Measurements from ENCODE around the gene OSER1. TPM values are rescaled to one million over a fixed set of nuclear protein-coding genes. Genes with fewer than 3 reads are reported as not detected.

Gene OSER1
- polyA plus RNA-seq, 6 donors from 2014 or later = 101 to 163 (median 112) TPM

- no peak for ATAC-seq (ENCODE audit: low read depth in 2 of 2)
- DNase-seq = no peak
- H3K9me3 Mint-ChIP-seq = peaks cover 0 to 15% (median 3%) of the 10 kb centered on the region in 7 donors
- H3K4me3 Mint-ChIP-seq = no peak overlapping the region
- H3K27me3 Mint-ChIP-seq = peaks cover 15 to 51% (median 42%) of the 10 kb centered on the region in 3 donors
- peaks cover 0 to 13% of the 10 kb centered on the region in 2 donors for H3K36me3 Mint-ChIP-seq
- H3K27ac Mint-ChIP-seq = no peak overlapping the region
- H3K4me1 Mint-ChIP-seq = no peaks in the 10 kb centered on the region
Observed at GRCh38 chr20:44154521-44155001, 56.0 kb downstream of the OSER1 start.

- DNase-seq = no peak
- peaks cover 0 to 4% of the 10 kb centered on the region in 2 donors for H3K36me3 Mint-ChIP-seq
- no peak overlapping the region for H3K27ac Mint-ChIP-seq
- H3K9me3 Mint-ChIP-seq = peaks cover 0 to 8% (median 0%) of the 10 kb centered on the region in 7 donors
- ATAC-seq (ENCODE audit: low read depth in 2 of 2) = no peak
- peaks cover 13 to 50% (median 39%) of the 10 kb centered on the region in 3 donors for H3K27me3 Mint-ChIP-seq
- H3K4me1 Mint-ChIP-seq = no peaks in the 10 kb centered on the region
- H3K4me3 Mint-ChIP-seq = no peak overlapping the region
Observed at GRCh38 chr20:44153636-44154043, 56.9 kb downstream of the OSER1 start.

GRCh38 chr20:44151621-44152416, 58.8 kb downstream of the OSER1 start:
- Mint-ChIP-seq H3K27me3 (peaks cover 15 to 34% (median 31%) of the 10 kb centered on the region in 3 donors), H3K4me3 (peak overlapping the region in 1 of 8 donors; percentile 34), H3K4me1 (no peaks in the 10 kb centered on the region), H3K27ac (peak overlapping the region in 1 of 6 donors; percentile 61), H3K36me3 (no peaks in the 10 kb centered on the region), H3K9me3 (peaks cover 0 to 4% (median 0%) of the 10 kb centered on the region in 7 donors)
- no peak for ATAC-seq (ENCODE audit: low read depth in 2 of 2)
- no peak for DNase-seq

- no peak overlapping the region for H3K4me3 Mint-ChIP-seq
- ATAC-seq (ENCODE audit: low read depth in 2 of 2) (no peak), DNase-seq (no peak)
- peaks cover 25 to 45% (median 39%) of the 10 kb centered on the region in 3 donors for H3K27me3 Mint-ChIP-seq
- H3K4me1 Mint-ChIP-seq = no peaks in the 10 kb centered on the region
- no peaks in the 10 kb centered on the region for H3K36me3 Mint-ChIP-seq
- peak overlapping the region in 1 of 6 donors; percentile 49 for H3K27ac Mint-ChIP-seq
- peaks cover 0 to 2% (median 0%) of the 10 kb centered on the region in 7 donors for H3K9me3 Mint-ChIP-seq
Observed at GRCh38 chr20:44146272-44146671, 64.3 kb downstream of the OSER1 start.

Other genes starting within 250 kb of the OSER1 start
- gene JPH2, start 23.6 kb downstream of the OSER1 start, polyA plus RNA-seq (ENCODE audit: low read depth in 6 of 6) = not detected
- gene GDAP1L1, start 36.5 kb upstream of the OSER1 start, polyA plus RNA-seq (ENCODE audit: low read depth in 6 of 6) = not detected
- gene FITM2, start 100.4 kb upstream of the OSER1 start, polyA plus RNA-seq (ENCODE audit: low read depth in 6 of 6) = under 1 TPM in 5 of 6 donors, not detected in 1; 0.18 to 0.73 (median 0.26) TPM
- gene R3HDML, start 126.3 kb upstream of the OSER1 start, polyA plus RNA-seq (ENCODE audit: low read depth in 6 of 6) = not detected
- not detected for gene HNF4A, start 144.9 kb upstream of the OSER1 start, polyA plus RNA-seq (ENCODE audit: low read depth in 6 of 6)

Data from naive B cell (primary cell).